Liver (tissue), 3 donors: Measurements from ENCODE around the gene PRSS22.

ENCODE experiments used
- CTCF ChIP-seq: fragments of 150-350 bp; IDR thresholded peaks from 2 replicates; pipeline ENCODE4 v1.5.1; 2017; ENCODE audit warnings: improper control_type of control experiment, low read depth, low read length; ENCODE audit not compliant: missing input control
- EGR1 ChIP-seq, 2 donors: IDR thresholded peaks; 2 replicates each; pipeline ENCODE4 v1.6.1; 2016 to 2018; ENCODE audit warnings: antibody characterized with exemption in 2 of 2, low read depth in 2 of 2
- FOXA1 ChIP-seq: IDR thresholded peaks from 2 replicates; pipeline ENCODE4 v1.6.1; 2016; ENCODE audit warnings: antibody characterized with exemption
- GABPA ChIP-seq, 2 donors: IDR thresholded peaks in 1 of 2; conservative IDR thresholded peaks in 1 of 2; 2 replicates each; pipeline ENCODE4 v1.6.1; 2016; ENCODE audit warnings: antibody characterized with exemption in 2 of 2, mild to moderate bottlenecking in 1 of 2, moderate library complexity in 1 of 2
- JUND ChIP-seq, 2 donors: IDR thresholded peaks; 2 replicates each; pipeline ENCODE4 v1.6.1; 2016; ENCODE audit warnings: antibody characterized with exemption in 2 of 2
- NR2F2 ChIP-seq: IDR thresholded peaks from 2 replicates; pipeline ENCODE4 v1.6.1; 2016; ENCODE audit warnings: antibody characterized with exemption
- RAD21 ChIP-seq, 2 donors: IDR thresholded peaks; 2 replicates each; pipeline ENCODE4 v1.6.1; 2016; ENCODE audit warnings: antibody characterized with exemption in 2 of 2, mild to moderate bottlenecking in 2 of 2
- REST ChIP-seq: IDR thresholded peaks from 2 replicates; pipeline ENCODE4 v1.6.1; 2016; ENCODE audit warnings: antibody characterized with exemption, mild to moderate bottlenecking
- RXRA ChIP-seq, 2 donors: IDR thresholded peaks; 2 replicates each; pipeline ENCODE4 v1.6.1; 2017 to 2018; ENCODE audit warnings: antibody characterized with exemption in 2 of 2, mild to moderate bottlenecking in 1 of 2
- SP1 ChIP-seq: IDR thresholded peaks from 2 replicates; pipeline ENCODE4 v1.6.1; 2018; ENCODE audit warnings: antibody characterized with exemption, mild to moderate bottlenecking
- TAF1 ChIP-seq: conservative IDR thresholded peaks from 2 replicates; pipeline ENCODE4 v1.6.1; 2016; ENCODE audit warnings: antibody characterized with exemption, mild to moderate bottlenecking
- YY1 ChIP-seq: IDR thresholded peaks from 2 replicates; pipeline ENCODE4 v1.6.1; 2016; ENCODE audit warnings: antibody characterized with exemption, mild to moderate bottlenecking
- TF ChIP-seq, protein P1 (sequence below): IDR thresholded peaks from 2 replicates; pipeline ENCODE4 v1.6.1; 2016; ENCODE audit warnings: antibody characterized with exemption
- TF ChIP-seq, protein P2 (sequence below): IDR thresholded peaks from 2 replicates; pipeline ENCODE4 v1.6.1; 2016; ENCODE audit warnings: antibody characterized with exemption
- donor health status: healthy.
- donor health status: healthy.

DNA sequence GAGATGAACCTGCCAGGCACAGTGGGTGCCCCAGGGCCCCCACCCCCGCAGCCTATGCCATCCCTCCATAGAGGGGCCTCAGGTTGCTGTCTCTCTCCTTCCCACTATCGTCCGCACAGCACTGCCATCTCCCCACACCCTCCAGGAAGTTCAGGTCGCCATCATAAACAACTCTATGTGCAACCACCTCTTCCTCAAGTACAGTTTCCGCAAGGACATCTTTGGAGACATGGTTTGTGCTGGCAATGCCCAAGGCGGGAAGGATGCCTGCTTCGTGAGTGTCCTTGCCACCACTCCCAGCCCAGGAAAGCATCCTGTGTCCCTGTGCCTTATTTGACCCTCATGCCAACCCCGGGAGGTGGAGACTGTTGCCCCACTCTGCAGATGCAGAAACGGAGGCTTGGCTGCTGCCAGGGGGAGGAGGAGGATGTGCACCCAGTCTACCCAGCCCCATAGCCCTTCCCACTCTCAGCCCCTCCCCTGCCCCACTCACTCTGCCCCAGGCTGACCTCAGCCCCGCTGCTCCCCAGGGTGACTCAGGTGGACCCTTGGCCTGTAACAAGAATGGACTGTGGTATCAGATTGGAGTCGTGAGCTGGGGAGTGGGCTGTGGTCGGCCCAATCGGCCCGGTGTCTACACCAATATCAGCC, 37.0 kb downstream of the PRSS22 start:
- TF ChIP-seq CTCF (no peak), SP1 (no peak), JUND (IDR thresholded peaks at IDR 0.05) (no peak), YY1 (no peak), RXRA (IDR thresholded peaks at IDR 0.05) (no peak), TAF1 (no peak), NR2F2 (no peak), RAD21 (IDR thresholded peaks at IDR 0.05) (no peak), REST (no peak), FOXA1 (no peak), GABPA (IDR thresholded peaks at IDR 0.05 in 1 of 2, conservative IDR thresholded peaks at IDR 0.05 in 1 of 2) (no peak), EGR1 (IDR thresholded peaks at IDR 0.05; ENCODE audit: low read depth in 2 of 2) (no peak)
- TF ChIP-seq, protein P1, sequence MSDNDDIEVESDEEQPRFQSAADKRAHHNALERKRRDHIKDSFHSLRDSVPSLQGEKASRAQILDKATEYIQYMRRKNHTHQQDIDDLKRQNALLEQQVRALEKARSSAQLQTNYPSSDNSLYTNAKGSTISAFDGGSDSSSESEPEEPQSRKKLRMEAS, result no peak
- TF ChIP-seq, protein P2, sequence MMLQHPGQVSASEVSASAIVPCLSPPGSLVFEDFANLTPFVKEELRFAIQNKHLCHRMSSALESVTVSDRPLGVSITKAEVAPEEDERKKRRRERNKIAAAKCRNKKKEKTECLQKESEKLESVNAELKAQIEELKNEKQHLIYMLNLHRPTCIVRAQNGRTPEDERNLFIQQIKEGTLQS, result no peak
